NK-92 treated with Interleukin-12 subunit alpha and Interleukin-12 subunit beta, amount 100 ng/mL, for 24 hours (cell line): Measurements from ENCODE around the gene AGAP9.
"Not testable (repeated sequence)": the region's sequence is repeated elsewhere in the genome, so short reads cannot be mapped to it uniquely, and the experiment has no call there.

Source experiments
- DNase-seq: peaks from one replicate; lab custom pipeline; 2025; lab: John Stamatoyannopoulos, UW

Gene AGAP9

GRCh38 chr10:47457528-47457820 lies 66.0 kb downstream of the AGAP9 start:
- no peak for DNase-seq

- no peak for DNase-seq
These were observed 66.5 kb downstream of the AGAP9 start for GRCh38 chr10:47456794-47457527.

DNA sequence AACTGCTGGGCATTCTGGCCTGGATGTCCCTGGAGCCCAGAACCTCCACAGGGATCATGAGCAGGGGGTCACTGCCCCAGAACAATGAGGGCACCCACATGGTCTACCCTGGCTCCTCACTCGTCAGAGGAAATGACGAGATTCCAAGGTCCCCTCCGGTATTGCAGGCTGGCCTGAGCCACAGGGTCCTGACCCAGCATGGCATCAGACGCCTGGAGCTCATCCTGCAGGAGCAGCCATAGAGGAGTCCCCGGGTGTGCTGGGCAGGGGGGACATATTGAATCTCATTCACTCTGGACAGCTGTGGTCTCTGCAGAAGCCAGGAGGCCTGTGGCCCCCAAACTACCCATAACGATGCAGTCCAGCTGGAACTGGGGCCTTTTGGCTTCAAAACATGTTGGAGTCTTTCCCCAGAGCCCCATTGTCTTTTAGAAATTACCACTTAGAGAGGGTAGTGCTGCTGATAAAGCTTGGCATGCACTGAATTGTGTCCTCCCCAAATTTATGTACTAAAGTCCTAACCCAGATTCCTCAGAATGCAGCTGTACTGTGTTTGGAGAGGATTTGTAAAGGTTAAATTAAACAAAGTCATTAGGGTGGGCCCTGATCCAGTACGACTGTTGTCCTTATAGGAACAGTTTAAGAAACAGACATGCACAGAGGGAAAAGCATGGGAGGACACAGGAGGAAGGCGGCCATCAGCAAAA lies 67.2 kb downstream of the AGAP9 start:
- no peak for DNase-seq

DNA sequence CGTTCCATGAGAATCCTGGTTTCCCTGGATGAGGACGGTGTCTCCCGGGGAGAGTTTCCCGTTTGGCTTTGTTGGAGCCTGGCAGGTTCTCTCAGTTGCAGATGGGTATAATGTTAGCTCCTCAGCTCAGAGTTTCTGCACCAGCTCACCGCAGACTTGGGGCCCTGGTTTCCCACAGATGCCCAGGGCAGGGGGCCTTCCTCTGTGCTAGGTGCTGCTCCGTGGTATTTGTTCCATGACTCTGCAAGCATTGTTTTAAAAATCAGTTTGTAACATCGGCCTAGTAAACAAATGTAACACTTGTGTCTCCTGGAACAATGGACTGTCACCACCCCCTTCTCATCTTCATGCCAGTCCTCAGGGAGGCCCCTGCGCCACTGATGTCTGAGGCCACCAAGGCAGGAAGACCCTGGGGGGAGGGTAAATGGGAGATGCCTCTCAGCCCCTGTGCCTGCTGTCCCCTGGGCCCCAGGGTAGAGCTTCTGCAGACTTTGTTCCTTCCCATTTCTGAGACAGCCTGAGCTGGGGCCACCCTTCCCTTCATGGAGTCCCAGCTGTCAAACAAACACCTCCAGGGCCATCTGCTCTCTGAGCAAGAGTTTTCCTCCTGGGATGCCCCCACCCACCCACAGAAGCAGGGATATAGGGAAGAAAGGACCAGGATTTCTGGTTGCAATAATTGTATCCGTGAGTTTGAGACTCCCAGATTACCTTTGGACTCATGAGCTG lies 67.9 kb downstream of the AGAP9 start:
- DNase-seq = not testable (repeated sequence)

DNA sequence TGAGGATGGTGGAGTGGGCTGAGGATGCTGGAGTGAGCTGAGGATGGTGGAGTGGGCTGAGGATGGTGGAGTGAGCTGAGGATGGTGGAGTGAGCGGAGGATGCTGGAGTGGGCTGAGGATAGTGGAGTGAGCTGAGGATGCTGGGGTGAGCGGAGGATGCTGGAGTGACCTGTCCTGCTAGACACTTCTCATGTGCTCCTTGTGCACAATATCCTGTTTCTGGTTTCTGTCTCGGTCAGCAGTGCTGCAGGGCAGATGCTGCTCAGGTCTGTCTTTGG lies 68.7 kb downstream of the AGAP9 start:
- DNase-seq = no peak

DNA sequence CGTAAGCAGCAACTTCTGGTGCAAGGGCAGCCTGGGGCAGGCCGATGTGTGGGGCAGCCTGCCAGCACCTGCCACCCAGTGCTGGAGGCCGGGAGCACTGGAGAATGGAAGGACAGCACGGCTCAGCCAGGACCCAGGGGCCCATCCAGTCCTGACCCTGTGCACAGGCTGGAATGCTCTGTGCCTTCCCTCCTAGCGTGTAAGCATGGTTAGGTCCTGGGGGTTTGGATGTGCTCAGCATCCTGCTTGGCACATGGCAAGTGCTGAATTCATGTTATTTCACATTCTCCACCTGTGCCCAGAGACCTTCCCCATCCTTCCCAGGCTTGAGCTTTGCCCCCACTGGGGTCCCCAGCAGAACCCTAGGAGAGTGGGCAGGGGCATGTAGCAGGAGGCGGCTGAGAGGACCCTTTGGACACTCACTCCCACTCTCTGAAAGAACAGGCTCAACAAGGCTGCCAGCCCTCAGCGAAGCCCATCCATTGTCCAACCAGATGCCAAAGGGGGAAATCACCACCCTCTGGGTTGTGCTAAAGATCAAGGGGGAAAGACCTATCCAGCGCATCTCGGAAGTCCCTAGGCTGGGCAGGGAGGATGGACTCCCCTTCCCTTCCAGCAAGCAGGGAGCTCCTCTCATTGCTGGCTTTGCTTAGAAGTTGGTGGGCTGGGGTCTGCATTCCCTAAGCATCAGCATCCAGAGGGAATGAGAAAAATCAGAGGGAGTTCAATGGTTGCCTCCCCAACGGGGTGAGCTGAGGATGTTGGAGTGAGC lies 69.2 kb downstream of the AGAP9 start:
- DNase-seq = no peak

DNA sequence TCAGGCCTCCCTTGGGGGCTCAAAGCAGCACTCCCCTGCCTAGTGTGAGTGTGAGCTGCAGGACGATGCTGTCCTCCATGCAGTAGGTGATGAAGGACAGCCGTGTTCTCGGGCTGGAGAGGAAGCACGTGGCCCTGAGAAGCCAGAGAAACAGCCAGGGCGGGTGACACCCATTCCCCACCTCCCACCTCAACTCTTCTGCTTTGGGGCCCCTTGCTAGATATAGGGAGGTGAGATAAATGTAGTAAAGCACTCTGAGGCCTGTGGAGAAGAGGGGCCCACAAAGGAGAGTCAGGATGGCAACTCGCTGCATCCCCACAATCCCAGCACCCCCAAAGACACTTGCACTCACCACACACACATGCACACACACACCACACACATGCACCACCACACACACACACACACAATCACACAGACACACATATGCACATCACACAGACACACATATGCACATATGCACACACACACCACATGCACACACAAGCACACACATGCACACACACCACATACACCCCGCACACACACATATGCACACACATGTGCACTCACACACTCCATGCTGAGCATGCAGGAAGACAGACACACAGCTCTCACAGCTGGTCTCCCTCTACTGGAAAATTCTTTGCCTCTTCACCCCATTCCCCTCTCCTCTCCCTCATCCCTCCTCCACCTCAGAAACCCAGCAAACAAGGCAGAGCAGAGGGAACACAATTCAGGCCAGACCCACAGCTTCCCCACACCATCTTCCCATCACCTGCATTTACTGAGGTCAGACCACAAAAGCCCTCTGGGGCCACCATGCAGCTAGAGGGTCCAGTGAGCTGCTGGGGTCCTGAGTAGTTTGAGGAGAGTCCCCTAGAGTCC lies 70.1 kb downstream of the AGAP9 start:
- no peak for DNase-seq

DNA sequence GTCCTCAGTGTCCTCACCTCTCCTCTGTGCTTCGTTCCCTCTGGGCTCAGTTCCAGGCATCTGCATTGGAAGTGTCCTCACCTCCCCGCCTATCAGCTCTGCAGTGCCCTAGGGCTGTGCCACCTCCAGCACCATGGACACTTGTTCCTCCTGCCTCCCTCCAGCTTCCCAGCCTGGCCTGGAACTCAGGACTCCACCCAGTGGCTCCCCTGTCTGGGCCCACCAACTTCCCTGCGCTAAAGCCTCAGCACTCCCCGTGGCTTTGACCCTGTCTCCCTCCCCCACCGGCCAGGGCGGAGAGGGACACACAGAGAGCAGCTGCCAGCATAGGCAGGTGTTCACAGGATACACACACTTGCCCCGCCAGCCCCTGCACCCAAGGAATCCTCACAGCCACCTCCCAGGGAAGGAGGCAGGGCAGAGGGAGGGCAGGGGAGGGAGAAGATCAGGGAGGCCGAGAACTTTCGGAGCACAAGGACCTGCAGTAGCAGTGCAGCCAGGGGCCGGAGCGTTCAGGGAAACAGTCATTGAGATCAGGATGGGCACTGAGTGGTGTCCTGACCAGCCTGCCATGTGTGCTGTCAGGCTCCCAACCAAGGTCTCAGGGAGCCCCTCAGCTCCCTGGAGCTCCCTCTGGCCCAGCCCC lies 70.8 kb downstream of the AGAP9 start:
- DNase-seq = no peak

DNA sequence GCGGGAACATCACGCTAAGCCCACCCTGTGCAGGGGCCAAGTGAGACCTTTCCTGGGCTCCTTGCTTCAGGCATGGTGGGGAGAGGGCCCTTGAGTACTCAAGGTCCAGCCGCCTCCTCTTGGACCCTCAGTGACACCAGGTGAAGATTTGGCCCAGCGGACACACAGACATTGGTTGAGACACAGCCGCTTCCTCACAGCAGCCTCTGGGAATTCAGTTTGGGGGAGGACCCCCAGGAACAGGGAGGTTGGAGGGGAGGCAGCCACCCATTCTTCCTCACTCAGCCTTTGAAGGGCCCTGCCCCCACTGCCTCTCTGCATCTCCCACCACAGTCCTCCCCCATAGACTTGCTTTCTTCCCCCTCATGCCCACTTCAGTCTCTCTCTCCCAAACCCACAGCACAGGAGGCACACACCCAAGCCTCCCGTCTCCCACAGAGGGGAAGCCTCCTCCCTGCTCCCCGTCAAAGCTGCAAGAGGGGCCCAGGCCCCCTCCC lies 71.4 kb downstream of the AGAP9 start:
- DNase-seq = no peak
